Trophoblast cell (in vitro differentiated cells and primary cell): ENCODE results near the gene EEF2K.
"Not testable (repeated sequence)": the region's sequence is repeated elsewhere in the genome, so short reads cannot be mapped to it uniquely, and the experiment has no call there.

Experiments
- DNase-seq, 2 donors: peaks; one replicate each; pipeline ENCODE4 v3.0.0-alpha.2; 2016
- H2AFZ ChIP-seq: 2 replicates; pipeline ENCODE4 v1.6.1; 2013; ENCODE audit warnings: low read length, moderate library complexity, mild to moderate bottlenecking; ENCODE audit not compliant: insufficient read depth, poor library complexity
- H2AK5ac ChIP-seq: 2 replicates; pipeline ENCODE4 v1.6.1; 2013; ENCODE audit warnings: mild to moderate bottlenecking, low read length
- H2BK120ac ChIP-seq: 2 replicates; pipeline ENCODE4 v1.6.1; 2013; ENCODE audit warnings: low read length, mild to moderate bottlenecking, moderate library complexity; ENCODE audit not compliant: insufficient read depth, poor library complexity
- H2BK12ac ChIP-seq: 2 replicates; pipeline ENCODE4 v1.6.1; 2013; ENCODE audit warnings: mild to moderate bottlenecking, low read length, moderate library complexity
- H2BK5ac ChIP-seq: 2 replicates; pipeline ENCODE4 v1.6.1; 2013; ENCODE audit warnings: low read length, low read depth, moderate library complexity, mild to moderate bottlenecking; ENCODE audit not compliant: poor library complexity
- H3K14ac ChIP-seq: 2 replicates; pipeline ENCODE4 v1.6.1; 2013; ENCODE audit warnings: mild to moderate bottlenecking, low read length
- H3K18ac ChIP-seq: 2 replicates; pipeline ENCODE4 v1.6.1; 2013; ENCODE audit warnings: mild to moderate bottlenecking, low read length
- H3K23ac ChIP-seq: 2 replicates; pipeline ENCODE4 v1.6.1; 2013; ENCODE audit warnings: low read length
- H3K27ac ChIP-seq: 2 replicates; pipeline ENCODE4 v1.5.1; 2013; ENCODE audit warnings: low read depth, mild to moderate bottlenecking, inconsistent platforms, low read length, moderate library complexity
- H3K27me3 ChIP-seq: 2 replicates; pipeline ENCODE4 v1.6.1; 2013; ENCODE audit warnings: inconsistent platforms, mild to moderate bottlenecking, low read length, moderate library complexity; ENCODE audit not compliant: insufficient read depth
- H3K36me3 ChIP-seq, 2 experiments: 1 replicate in 1 of 2; 2 replicates in 1 of 2; pipeline ENCODE4 v1.6.1; 2013; ENCODE audit warnings: low read length in 2 of 2, mild to moderate bottlenecking in 2 of 2, moderate library complexity in 1 of 2; ENCODE audit not compliant: insufficient read depth in 2 of 2, control insufficient read depth in 1 of 2
- H3K4ac ChIP-seq: 2 replicates; pipeline ENCODE4 v1.6.1; 2013; ENCODE audit warnings: low read depth, mild to moderate bottlenecking, low read length, moderate library complexity
- H3K4me1 ChIP-seq, 2 experiments: 1 replicate in 1 of 2; 2 replicates in 1 of 2; pipeline ENCODE4 v1.6.1; 2013; ENCODE audit warnings: low read length in 2 of 2, mild to moderate bottlenecking in 2 of 2, moderate library complexity in 1 of 2; ENCODE audit not compliant: insufficient read depth in 2 of 2, control insufficient read depth in 1 of 2
- H3K4me2 ChIP-seq: 2 replicates; pipeline ENCODE4 v1.6.1; 2013; ENCODE audit warnings: inconsistent platforms, mild to moderate bottlenecking, low read length, moderate library complexity
- H3K4me3 ChIP-seq: 2 replicates; pipeline ENCODE4 v1.5.1; 2013; ENCODE audit warnings: mild to moderate bottlenecking, low read depth, low read length, inconsistent platforms
- H3K79me1 ChIP-seq: one replicate; pipeline ENCODE4 v1.6.1; 2013; ENCODE audit warnings: low read length
- H3K79me2 ChIP-seq: 2 replicates; pipeline ENCODE4 v1.6.1; 2013; ENCODE audit warnings: low read length, mild to moderate bottlenecking; ENCODE audit not compliant: control insufficient read depth, insufficient read depth, poor library complexity
- H3K9ac ChIP-seq: 2 replicates; pipeline ENCODE4 v1.6.1; 2013; ENCODE audit warnings: mild to moderate bottlenecking, low read length
- H3K9me3 ChIP-seq: 2 replicates; pipeline ENCODE4 v1.6.1; 2013; ENCODE audit warnings: low read depth, mild to moderate bottlenecking, control low read depth, inconsistent platforms, low read length; ENCODE audit not compliant: insufficient read depth
- H4K12ac ChIP-seq: 2 replicates; pipeline ENCODE4 v1.6.1; 2013; ENCODE audit warnings: low read depth, mild to moderate bottlenecking, low read length, moderate library complexity
- H4K8ac ChIP-seq: 2 replicates; pipeline ENCODE4 v1.6.1; 2013; ENCODE audit warnings: low read depth, mild to moderate bottlenecking, low read length, moderate library complexity
- H4K91ac ChIP-seq: one replicate; pipeline ENCODE4 v1.6.1; 2013; ENCODE audit warnings: low read depth, mild to moderate bottlenecking, low read length, moderate library complexity
- WGBS: extraction: QIAGEN DNeasy Blood & Tissue Kit; methylation state at CpG from one replicate; pipeline ENCODE4 v1.1.7; 2013; ENCODE audit warnings: missing lambda C conversion rate; ENCODE audit not compliant: insufficient read length, insufficient coverage; ENCODE audit errors: extremely low coverage; 5-methylcytosine and 5-hydroxymethylcytosine counted together

Gene EEF2K

GRCh38 chr16:22172642-22173041, 33.4 kb upstream of the EEF2K start:
- not testable (repeated sequence) for H4K12ac ChIP-seq, H3K14ac ChIP-seq, H3K23ac ChIP-seq, DNase-seq, H2BK120ac ChIP-seq, H3K27ac ChIP-seq, H3K27me3 ChIP-seq, H3K79me2 ChIP-seq, H3K36me3 ChIP-seq, H3K79me1 ChIP-seq, H3K4me2 ChIP-seq, H2BK12ac ChIP-seq, H3K4ac ChIP-seq, H2AK5ac ChIP-seq, H4K8ac ChIP-seq, H3K4me3 ChIP-seq, H3K18ac ChIP-seq, H3K4me1 ChIP-seq, H2BK5ac ChIP-seq, H4K91ac ChIP-seq, H3K9ac ChIP-seq, H2AFZ ChIP-seq, H3K9me3 ChIP-seq
- no CpG with 5 or more reads among the region's 1 CpG for WGBS

GRCh38 chr16:22174642-22175041, 31.4 kb upstream of the EEF2K start:
- no peak overlapping the region for H2BK120ac ChIP-seq
- H3K27me3 ChIP-seq = no peaks in the 10 kb centered on the region
- no peak for DNase-seq
- no peak overlapping the region for H4K8ac ChIP-seq
- no peak overlapping the region for H2AK5ac ChIP-seq
- no peak overlapping the region for H2BK12ac ChIP-seq
- H3K79me1 ChIP-seq = no peaks in the 10 kb centered on the region
- no peak overlapping the region for H3K27ac ChIP-seq
- no peak overlapping the region for H3K23ac ChIP-seq
- H3K4me2 ChIP-seq = no peak overlapping the region
- H3K14ac ChIP-seq = no peak overlapping the region
- no peak overlapping the region for H3K9ac ChIP-seq
- H4K91ac ChIP-seq = no peak overlapping the region
- WGBS = no CpG with 5 or more reads among the region's 9 CpGs
- no peak overlapping the region for H2AFZ ChIP-seq
- no peak overlapping the region for H3K4me3 ChIP-seq
- H3K4ac ChIP-seq = no peak overlapping the region
- H3K36me3 ChIP-seq = no peaks in the 10 kb centered on the region
- no peaks in the 10 kb centered on the region for H3K4me1 ChIP-seq
- no peaks in the 10 kb centered on the region for H3K79me2 ChIP-seq
- no peak overlapping the region for H4K12ac ChIP-seq
- H3K9me3 ChIP-seq = no peaks in the 10 kb centered on the region
- H3K18ac ChIP-seq = no peak overlapping the region
- no peak overlapping the region for H2BK5ac ChIP-seq

- Histone ChIP-seq H3K27ac (no peak overlapping the region), H3K4me1 (no peaks in the 10 kb centered on the region), H3K36me3 (no peaks in the 10 kb centered on the region), H2BK12ac (no peak overlapping the region), H2AK5ac (no peak overlapping the region), H4K8ac (no peak overlapping the region), H3K9ac (no peak overlapping the region), H2BK5ac (no peak overlapping the region), H3K4ac (no peak overlapping the region), H3K4me2 (no peak overlapping the region), H3K14ac (no peak overlapping the region), H4K91ac (no peak overlapping the region), H3K27me3 (no peaks in the 10 kb centered on the region), H3K9me3 (no peaks in the 10 kb centered on the region), H3K79me2 (no peaks in the 10 kb centered on the region), H3K23ac (no peak overlapping the region), H4K12ac (no peak overlapping the region), H3K18ac (no peak overlapping the region), H3K79me1 (no peaks in the 10 kb centered on the region), H2BK120ac (no peak overlapping the region), H3K4me3 (no peak overlapping the region), H2AFZ (no peak overlapping the region)
- no peak for DNase-seq
- WGBS = no CpG with 5 or more reads among the region's 18 CpGs
Measured at GRCh38 chr16:22177968-22178930, 27.8 kb upstream of the EEF2K start.

GRCh38 chr16:22181426-22181825, 24.7 kb upstream of the EEF2K start:
- Histone ChIP-seq H2AFZ (no peak overlapping the region), H4K12ac (no peak overlapping the region), H2AK5ac (no peak overlapping the region), H3K14ac (no peak overlapping the region), H3K27me3 (no peaks in the 10 kb centered on the region), H3K27ac (no peak overlapping the region), H3K4me3 (no peak overlapping the region), H3K23ac (no peak overlapping the region), H2BK12ac (no peak overlapping the region), H2BK120ac (no peak overlapping the region), H2BK5ac (no peak overlapping the region), H3K79me2 (no peaks in the 10 kb centered on the region), H3K18ac (no peak overlapping the region), H3K36me3 (no peaks in the 10 kb centered on the region), H4K91ac (no peak overlapping the region), H4K8ac (no peak overlapping the region), H3K9me3 (no peaks in the 10 kb centered on the region), H3K9ac (no peak overlapping the region), H3K79me1 (no peaks in the 10 kb centered on the region), H3K4me1 (no peaks in the 10 kb centered on the region), H3K4ac (no peak overlapping the region), H3K4me2 (no peak overlapping the region)
- no peak for DNase-seq
- no CpG with 5 or more reads among the region's 11 CpGs for WGBS
